ENCODE measurements around the gene NAGLU. TPM values are rescaled to one million over a fixed set of nuclear protein-coding genes. Genes with fewer than 3 reads are reported as not detected.

Gene NAGLU
- total and polyA plus RNA-seq, 7 donors: 9.1 to 18.1 (median 16.0) TPM

- ATAC-seq (peak in 3 of 4 donors; percentile 29 to 43 (median 41)), DNase-seq (peak in 1 of 2 donors; percentile 59)
- H3K27me3 ChIP-seq (ENCODE audit: insufficient read depth in 3 of 3, low read length in 2 of 3): no peaks in the 10 kb centered on the region
- peaks cover 3 to 27% of the 10 kb centered on the region in 2 donors for H3K36me3 ChIP-seq (ENCODE audit: insufficient read depth in 1 of 2, low read depth in 1 of 2)
- intact Hi-C loops (cut with DNase I): loop anchor here in 1 of 2 donors (5.0 kb wide), 1 partner anchor 204 kb away; no protein-coding TSS in a partner anchor
- H3K27ac ChIP-seq: peak overlapping the region; percentile 84
- no peak overlapping the region for H3K4me3 ChIP-seq
- 60 to 70% (median 68%) methylated on average over 6 of the region's 6 CpGs for WGBS, 3 donors
- no peaks in the 10 kb centered on the region for H3K9me3 ChIP-seq
- TF ChIP-seq, protein P1, sequence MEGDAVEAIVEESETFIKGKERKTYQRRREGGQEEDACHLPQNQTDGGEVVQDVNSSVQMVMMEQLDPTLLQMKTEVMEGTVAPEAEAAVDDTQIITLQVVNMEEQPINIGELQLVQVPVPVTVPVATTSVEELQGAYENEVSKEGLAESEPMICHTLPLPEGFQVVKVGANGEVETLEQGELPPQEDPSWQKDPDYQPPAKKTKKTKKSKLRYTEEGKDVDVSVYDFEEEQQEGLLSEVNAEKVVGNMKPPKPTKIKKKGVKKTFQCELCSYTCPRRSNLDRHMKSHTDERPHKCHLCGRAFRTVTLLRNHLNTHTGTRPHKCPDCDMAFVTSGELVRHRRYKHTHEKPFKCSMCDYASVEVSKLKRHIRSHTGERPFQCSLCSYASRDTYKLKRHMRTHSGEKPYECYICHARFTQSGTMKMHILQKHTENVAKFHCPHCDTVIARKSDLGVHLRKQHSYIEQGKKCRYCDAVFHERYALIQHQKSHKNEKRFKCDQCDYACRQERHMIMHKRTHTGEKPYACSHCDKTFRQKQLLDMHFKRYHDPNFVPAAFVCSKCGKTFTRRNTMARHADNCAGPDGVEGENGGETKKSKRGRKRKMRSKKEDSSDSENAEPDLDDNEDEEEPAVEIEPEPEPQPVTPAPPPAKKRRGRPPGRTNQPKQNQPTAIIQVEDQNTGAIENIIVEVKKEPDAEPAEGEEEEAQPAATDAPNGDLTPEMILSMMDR (IDR thresholded peaks at IDR 0.05): no peak
- H3K4me1 ChIP-seq: peaks cover 45% of the 10 kb centered on the region
These were observed 10.0 kb upstream of the NAGLU start for GRCh38 chr17:42526031-42526444.

DNA sequence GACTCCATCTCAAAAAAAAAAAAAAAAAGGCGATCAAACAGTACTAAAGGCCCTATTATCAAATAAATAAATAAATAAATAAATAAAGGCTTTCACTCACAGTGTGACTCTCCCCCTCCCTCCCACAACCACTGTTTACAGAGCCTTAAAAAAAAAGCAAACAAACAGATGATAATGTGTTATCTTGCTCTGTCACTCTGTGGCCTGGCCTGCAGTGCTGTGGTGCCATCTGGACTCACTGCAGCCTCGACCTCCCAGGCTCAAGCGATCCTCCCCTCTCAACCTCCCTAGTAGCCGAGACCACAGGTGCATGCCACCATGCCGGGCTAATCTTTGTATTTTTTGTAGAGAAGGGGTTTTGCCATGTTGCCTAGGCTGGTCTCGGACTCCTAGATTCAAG, 8.1 kb upstream of the NAGLU start:
- intact Hi-C loops (cut with DNase I): loop anchor here in 1 of 2 donors (5.0 kb wide), 1 partner anchor 206 kb away; no protein-coding TSS in a partner anchor
- H3K27ac ChIP-seq: peak overlapping the region; percentile 51
- 88 to 96% (median 92%) methylated on average over 6 of the region's 6 CpGs for WGBS, 3 donors
- DNase-seq (peak in 1 of 2 donors; percentile 17), ATAC-seq (no peak)
- H3K4me1 ChIP-seq: peaks cover 39% of the 10 kb centered on the region
- peaks cover 0 to 8% of the 10 kb centered on the region in 2 donors for H3K36me3 ChIP-seq (ENCODE audit: insufficient read depth in 1 of 2, low read depth in 1 of 2)
- H3K27me3 ChIP-seq (ENCODE audit: insufficient read depth in 3 of 3, low read length in 2 of 3): no peaks in the 10 kb centered on the region
- TF ChIP-seq, protein P1 (IDR thresholded peaks at IDR 0.05): no peak
- H3K4me3 ChIP-seq: no peak overlapping the region
- H3K9me3 ChIP-seq: no peaks in the 10 kb centered on the region

GRCh38 chr17:42529061-42529460, 7.0 kb upstream of the NAGLU start:
- H3K4me3 ChIP-seq: no peak overlapping the region
- peak in 1 of 2 donors; percentile 35 for DNase-seq
- no peaks in the 10 kb centered on the region for H3K9me3 ChIP-seq
- H3K36me3 ChIP-seq (ENCODE audit: insufficient read depth in 1 of 2, low read depth in 1 of 2): no peaks in the 10 kb centered on the region
- ATAC-seq: no peak
- no peaks in the 10 kb centered on the region for H3K27me3 ChIP-seq (ENCODE audit: insufficient read depth in 3 of 3, low read length in 2 of 3)
- 59 to 72% (median 67%) methylated on average over 3 of the region's 3 CpGs for WGBS, 3 donors
- H3K27ac ChIP-seq: no peak overlapping the region
- H3K4me1 ChIP-seq: peaks cover 40% of the 10 kb centered on the region
- TF ChIP-seq, protein P1 (IDR thresholded peaks at IDR 0.05): no peak
- intact Hi-C loops (cut with DNase I): loop anchor here in 1 of 2 donors (5.0 kb wide), 1 partner anchor 207 kb away; no protein-coding TSS in a partner anchor

DNA sequence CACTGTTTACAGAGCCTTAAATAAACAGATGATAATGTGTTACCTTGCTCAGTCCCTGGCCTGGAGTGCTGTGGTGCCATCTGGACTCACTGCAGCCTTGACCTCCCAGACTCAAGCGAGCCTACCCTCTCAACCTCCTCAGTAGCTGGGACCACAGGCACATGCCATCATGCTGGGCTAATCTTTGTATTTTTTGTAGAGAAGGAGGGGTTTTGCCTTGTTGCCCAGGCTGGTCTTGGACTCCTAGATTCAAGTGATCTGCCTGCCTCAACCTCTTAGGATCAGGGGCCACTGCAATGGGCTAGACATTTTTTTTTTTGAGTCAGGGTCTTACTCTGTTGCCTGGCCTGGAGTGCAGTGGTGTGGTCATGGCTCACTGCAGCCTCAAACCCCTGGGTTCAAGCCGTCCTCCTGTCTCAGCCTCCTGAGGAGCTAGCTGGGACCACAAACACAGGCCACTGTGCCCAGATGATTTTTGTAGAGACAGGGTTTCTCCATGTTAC, 5.0 kb upstream of the NAGLU start:
- no peaks in the 10 kb centered on the region for H3K36me3 ChIP-seq (ENCODE audit: insufficient read depth in 1 of 2, low read depth in 1 of 2)
- 91 to 95% (median 94%) methylated on average over 2 of the region's 2 CpGs for WGBS, 3 donors
- intact Hi-C loops (cut with DNase I): no loop called here
- peak overlapping the region; percentile 84 for H3K27ac ChIP-seq
- no peak overlapping the region for H3K4me3 ChIP-seq
- H3K9me3 ChIP-seq: no peaks in the 10 kb centered on the region
- peaks cover 32% of the 10 kb centered on the region for H3K4me1 ChIP-seq
- no peaks in the 10 kb centered on the region for H3K27me3 ChIP-seq (ENCODE audit: insufficient read depth in 3 of 3, low read length in 2 of 3)
- no peak for ATAC-seq
- peak in 1 of 2 donors; percentile 19 for DNase-seq
- TF ChIP-seq, protein P1 (IDR thresholded peaks at IDR 0.05): no peak

All from psoas muscle (tissue), 8 donors.